Measurements from ENCODE around the gene TECTB. TPM values are rescaled to one million over a fixed set of nuclear protein-coding genes. Genes with fewer than 3 reads are reported as not detected.

The TECTB gene
- total and polyA plus RNA-seq, 4 donors, result not detected

GRCh38 chr10:112280205-112280921 is 2.8 kb upstream of the TECTB start:
- H3K4me3 ChIP-seq, result no peak overlapping the region

GRCh38 chr10:112282086-112282485 is 1.1 kb upstream of the TECTB start:
- no peaks in the 10 kb centered on the region for H3K4me1 ChIP-seq (ENCODE audit: control insufficient read depth in 5 of 5, insufficient read depth in 5 of 5, low read length in 5 of 5)
- H3K9me3 ChIP-seq (ENCODE audit: control insufficient read depth in 4 of 4, insufficient read depth in 3 of 4, low read length in 3 of 4), result no peaks in the 10 kb centered on the region
- TF ChIP-seq CTCF (IDR thresholded peaks at IDR 0.05; ENCODE audit: control extremely low read depth, extremely low read depth), result no peak
- H3K4me3 ChIP-seq, result no peak overlapping the region
- DNase-seq, result no peak
- ATAC-seq (ENCODE audit: insufficient read depth, low FRiP score), result no peak
- no peak overlapping the region for H3K27ac ChIP-seq (ENCODE audit: low read depth in 1 of 2, low read length in 1 of 2)
- no peaks in the 10 kb centered on the region for H3K27me3 ChIP-seq (ENCODE audit: control insufficient read depth in 3 of 3, insufficient read depth in 3 of 3, low read length in 2 of 3)
- no peaks in the 10 kb centered on the region for H3K36me3 ChIP-seq (ENCODE audit: control insufficient read depth in 4 of 4, insufficient read depth in 4 of 4, low read length in 4 of 4)
- 90 to 92% methylated on average over 4 of the region's 4 CpGs for WGBS, 2 donors
- H3K9ac ChIP-seq (ENCODE audit: insufficient read depth in 1 of 2, low read length in 2 of 2), result no peak overlapping the region

More at GRCh38 chr10:112280205-112280921, 2.8 kb upstream of the TECTB start:
- ATAC-seq (ENCODE audit: insufficient read depth, low FRiP score), result no peak
- 93% methylated on average over 2 of the region's 2 CpGs for WGBS, 2 donors
- no peak for TF ChIP-seq CTCF (IDR thresholded peaks at IDR 0.05; ENCODE audit: control extremely low read depth, extremely low read depth)
- Histone ChIP-seq H3K4me1 (ENCODE audit: control insufficient read depth in 5 of 5, insufficient read depth in 5 of 5, low read length in 5 of 5) (no peaks in the 10 kb centered on the region), H3K27me3 (ENCODE audit: control insufficient read depth in 3 of 3, insufficient read depth in 3 of 3, low read length in 2 of 3) (no peaks in the 10 kb centered on the region), H3K27ac (ENCODE audit: low read depth in 1 of 2, low read length in 1 of 2) (no peak overlapping the region), H3K9ac (ENCODE audit: insufficient read depth in 1 of 2, low read length in 2 of 2) (no peak overlapping the region), H3K36me3 (ENCODE audit: control insufficient read depth in 4 of 4, insufficient read depth in 4 of 4, low read length in 4 of 4) (no peaks in the 10 kb centered on the region), H3K9me3 (ENCODE audit: control insufficient read depth in 4 of 4, insufficient read depth in 3 of 4, low read length in 3 of 4) (no peaks in the 10 kb centered on the region)
- DNase-seq, result no peak

- Histone ChIP-seq H3K36me3 (ENCODE audit: control insufficient read depth in 4 of 4, insufficient read depth in 4 of 4, low read length in 4 of 4) (no peaks in the 10 kb centered on the region), H3K9ac (ENCODE audit: insufficient read depth in 1 of 2, low read length in 2 of 2) (no peak overlapping the region), H3K4me1 (ENCODE audit: control insufficient read depth in 5 of 5, insufficient read depth in 5 of 5, low read length in 5 of 5) (no peaks in the 10 kb centered on the region), H3K27me3 (ENCODE audit: control insufficient read depth in 3 of 3, insufficient read depth in 3 of 3, low read length in 2 of 3) (no peaks in the 10 kb centered on the region), H3K27ac (ENCODE audit: low read depth in 1 of 2, low read length in 1 of 2) (no peak overlapping the region), H3K9me3 (ENCODE audit: control insufficient read depth in 4 of 4, insufficient read depth in 3 of 4, low read length in 3 of 4) (no peaks in the 10 kb centered on the region), H3K4me3 (no peak overlapping the region)
- 65 to 80% methylated on average over 8 of the region's 8 CpGs for WGBS, 2 donors
- ATAC-seq (ENCODE audit: insufficient read depth, low FRiP score) (no peak), DNase-seq (peak; percentile 15 to 73 (median 29))
- no peak for TF ChIP-seq CTCF (IDR thresholded peaks at IDR 0.05; ENCODE audit: control extremely low read depth, extremely low read depth)
Observed at GRCh38 chr10:112286837-112287818, 3.9 kb downstream of the TECTB start.
